ENCODE data around the gene GRK7. TPM values are rescaled to one million over a fixed set of nuclear protein-coding genes. Genes with fewer than 3 reads are reported as not detected.

GRK7 gene
- total and polyA plus RNA-seq, 9 of the 15 experiments (the other 6 are each of a cell fraction or from before 2014, with no cell fraction given), result 0.01 to 0.08 (median 0.04) TPM; not detected in 3

- TF ChIP-seq NR4A1 (CRISPR knock-in tag; IDR thresholded peaks at IDR 0.05) (no peak), NR4A1 (tag; IDR thresholded peaks at IDR 0.05) (peak; percentile 48; the same call in 1 of the 2 replicates)
Measured at GRCh38 chr3:141807277-141808033, 44.2 kb downstream of the GRK7 start (continued).

DNA sequence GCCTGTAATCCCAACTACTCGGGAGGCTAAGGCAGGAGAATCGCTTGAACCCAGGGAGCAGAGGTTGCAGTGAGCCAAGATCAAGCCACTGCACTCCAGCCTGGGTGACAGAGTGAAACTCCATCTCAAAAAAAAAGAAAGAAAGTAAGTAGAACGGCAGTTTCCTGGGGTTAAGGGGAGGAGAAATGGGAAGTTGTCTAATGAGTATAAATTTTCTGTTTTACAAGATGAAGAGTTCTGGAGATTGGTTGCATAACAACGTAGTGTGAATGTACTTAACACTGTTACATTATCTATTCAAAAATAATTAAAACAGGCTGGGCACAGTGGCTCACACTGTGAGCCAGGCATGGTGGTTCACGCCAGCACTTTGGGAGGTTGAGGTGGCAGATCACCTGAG, 45.4 kb downstream of the GRK7 start:
- H3K9ac ChIP-seq (ENCODE audit: insufficient read depth in 1 of 2, low read depth in 2 of 2, low read length in 2 of 2), result no peak overlapping the region
- no peak overlapping the region for H3K27ac ChIP-seq (ENCODE audit: extremely low read depth, low read depth, low read length)
- no peaks in the 10 kb centered on the region for H3K79me2 ChIP-seq (ENCODE audit: control insufficient read depth, insufficient read depth, low read length)
- peak overlapping the region; percentile 7; the same call in 1 of the 2 replicates for H2AFZ ChIP-seq (ENCODE audit: low read depth, low read length)
- POLR2A ChIA-PET, result no interaction called here
- whole genome bisulfite sequencing (ENCODE audit: insufficient coverage, low coverage, missing lambda C conversion rate), result 40% methylated on average over 5 of the region's 5 CpGs
- no peaks in the 10 kb centered on the region for H3K9me3 ChIP-seq (replicated peaks; ENCODE audit: control insufficient read depth, insufficient read depth, low read depth, low read length)
- intact Hi-C loops (cut with micrococcal nuclease), result loop anchor here (5.0 kb wide), 1 partner anchor 39 kb away; no protein-coding TSS in a partner anchor
- H3K9me1 ChIP-seq (ENCODE audit: control insufficient read depth, insufficient read depth, low read length), result peaks cover 5% of the 10 kb centered on the region
- DNase-seq (ENCODE audit: extremely low read depth in 1 of 4, low spot score in 3 of 4) (no peak), FAIRE-seq (no peak), ATAC-seq (no peak)
- CTCF ChIA-PET (ENCODE audit: low intra/inter-chr PET ratio), result no interaction called here
- no peak overlapping the region for H3K4me2 ChIP-seq (ENCODE audit: insufficient read depth, low read length)
- no TSS peak for BruUV-seq (replicated peaks)
- H4K20me1 ChIP-seq (replicated peaks; ENCODE audit: control insufficient read depth, insufficient read depth, low read length), result no peaks in the 10 kb centered on the region
- no peak overlapping the region for H3K4me3 ChIP-seq
- in situ Hi-C loops (cut with MboI), result no loop called here
- H3K36me3 ChIP-seq (ENCODE audit: control insufficient read depth, insufficient read depth, low read length), result no peaks in the 10 kb centered on the region; the same call in 2 of the 3 replicates
- no peaks in the 10 kb centered on the region; a peak in 1 of 5 replicates for H3K27me3 ChIP-seq (ENCODE audit: control insufficient read depth in 2 of 2, insufficient read depth in 2 of 2, low read length in 2 of 2)
- H3K4me1 ChIP-seq (replicated peaks in 1 of 2; ENCODE audit: control insufficient read depth in 2 of 2, insufficient read depth in 2 of 2, low read length in 2 of 2), result peaks cover 18 to 31% of the 10 kb centered on the region in 2 experiments; a peak in 4 of 5 replicates
- no peak for TF ChIP-seq PBX2 (CRISPR knock-in tag; IDR thresholded peaks at IDR 0.05; ENCODE audit: low read depth)
- TF ChIP-seq PBX2 (tag; conservative IDR thresholded peaks at IDR 0.05; ENCODE audit: low read depth), result no peak
- no peak for TF ChIP-seq SIN3B (IDR thresholded peaks at IDR 0.05; ENCODE audit: low read depth)
- no peak for TF ChIP-seq BRD4 (IDR thresholded peaks at IDR 0.05)
- TF ChIP-seq ZBTB8A (IDR thresholded peaks at IDR 0.05; ENCODE audit: partially characterized antibody), result no peak
- TF ChIP-seq RBM25 (IDR thresholded peaks at IDR 0.05; ENCODE audit: low read depth, low read length, severe bottlenecking), result no peak
- no peak for TF ChIP-seq ZNF121 (CRISPR knock-in tag; conservative IDR thresholded peaks at IDR 0.05)
- TF ChIP-seq, protein P1, sequence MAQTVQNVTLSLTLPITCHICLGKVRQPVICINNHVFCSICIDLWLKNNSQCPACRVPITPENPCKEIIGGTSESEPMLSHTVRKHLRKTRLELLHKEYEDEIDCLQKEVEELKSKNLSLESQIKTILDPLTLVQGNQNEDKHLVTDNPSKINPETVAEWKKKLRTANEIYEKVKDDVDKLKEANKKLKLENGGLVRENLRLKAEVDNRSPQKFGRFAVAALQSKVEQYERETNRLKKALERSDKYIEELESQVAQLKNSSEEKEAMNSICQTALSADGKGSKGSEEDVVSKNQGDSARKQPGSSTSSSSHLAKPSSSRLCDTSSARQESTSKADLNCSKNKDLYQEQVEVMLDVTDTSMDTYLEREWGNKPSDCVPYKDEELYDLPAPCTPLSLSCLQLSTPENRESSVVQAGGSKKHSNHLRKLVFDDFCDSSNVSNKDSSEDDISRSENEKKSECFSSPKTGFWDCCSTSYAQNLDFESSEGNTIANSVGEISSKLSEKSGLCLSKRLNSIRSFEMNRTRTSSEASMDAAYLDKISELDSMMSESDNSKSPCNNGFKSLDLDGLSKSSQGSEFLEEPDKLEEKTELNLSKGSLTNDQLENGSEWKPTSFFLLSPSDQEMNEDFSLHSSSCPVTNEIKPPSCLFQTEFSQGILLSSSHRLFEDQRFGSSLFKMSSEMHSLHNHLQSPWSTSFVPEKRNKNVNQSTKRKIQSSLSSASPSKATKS (CRISPR knock-in tag; IDR thresholded peaks at IDR 0.05), result no peak
- TF ChIP-seq ZNF395 (CRISPR knock-in tag; IDR thresholded peaks at IDR 0.05), result no peak
- no peak for TF ChIP-seq MXD1 (CRISPR knock-in tag; IDR thresholded peaks at IDR 0.05; ENCODE audit: borderline replicate concordance, poor library complexity, severe bottlenecking)

Data from K562 (cell line).